ENCODE measurements around the gene NOS1AP.

DNA sequence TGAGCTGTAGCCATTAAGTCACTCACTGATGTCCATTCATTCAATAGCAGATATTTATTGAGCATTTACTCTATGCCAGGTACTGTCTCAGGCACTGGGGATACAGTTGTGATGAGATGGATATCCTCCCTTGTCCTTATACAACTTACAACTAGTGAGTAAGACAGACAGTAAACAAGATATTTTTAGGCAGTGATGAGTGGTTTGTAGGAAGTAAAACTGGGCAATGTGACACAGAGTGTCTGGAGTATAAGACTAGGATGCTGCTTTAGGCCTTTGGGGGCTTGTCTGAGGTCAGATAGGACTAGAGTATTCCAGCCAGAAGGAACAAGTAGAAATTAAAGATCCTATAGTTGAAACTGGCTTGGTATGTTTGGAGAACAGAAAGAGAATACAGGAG is 41.4 kb downstream of the NOS1AP start:
- TF ChIP-seq SIN3A (IDR thresholded peaks at IDR 0.05; ENCODE audit: borderline replicate concordance, insufficient read depth, low read length): no peak
- no peak for TF ChIP-seq POLR2AphosphoS5 (IDR thresholded peaks at IDR 0.05; ENCODE audit: low read depth, low read length)
- TF ChIP-seq TAF1 (IDR thresholded peaks at IDR 0.05; ENCODE audit: borderline replicate concordance, insufficient read depth, low read length): no peak

Data from PFSK-1 (cell line).